GDM1 (cell line): Measurements from ENCODE around the gene MRPL41.
A peak's percentile ranks its signal among the peaks of the same experiment; 100 is the strongest.
"Not testable (repeated sequence)": the region's sequence is repeated elsewhere in the genome, so short reads cannot be mapped to it uniquely, and the experiment has no call there.

Experiments
- DNase-seq: peaks from one replicate; lab custom pipeline; 2025; lab: John Stamatoyannopoulos, UW

Gene MRPL41

GRCh38 chr9:137553654-137554053 is 2.0 kb downstream of the MRPL41 start:
- DNase-seq, result not testable (repeated sequence)

- DNase-seq, result no peak
Observed at GRCh38 chr9:137554349-137554748, 2.7 kb downstream of the MRPL41 start.

- DNase-seq, result no peak
Observed at GRCh38 chr9:137555179-137555578, 3.5 kb downstream of the MRPL41 start.

GRCh38 chr9:137556069-137556838 is 4.6 kb downstream of the MRPL41 start:
- DNase-seq, result no peak

DNA sequence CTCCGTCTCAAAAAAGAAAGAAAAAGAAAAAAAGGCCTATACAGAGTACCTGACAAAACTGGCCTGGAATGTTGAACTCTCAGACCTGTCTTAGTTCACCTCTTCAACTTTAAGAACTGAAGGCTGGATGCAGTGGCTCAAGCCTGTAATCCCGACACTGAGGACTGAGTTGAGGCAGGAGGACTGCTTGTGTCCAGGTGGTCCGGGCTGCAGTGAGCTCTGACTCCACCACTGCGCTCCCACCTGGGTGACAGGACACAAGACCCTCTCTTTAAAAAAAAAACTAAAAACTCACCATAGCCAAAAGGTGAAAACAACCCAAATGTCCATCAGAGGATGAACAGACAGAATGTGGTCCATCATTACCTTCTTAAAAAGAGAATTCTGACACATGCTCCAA is 6.4 kb downstream of the MRPL41 start:
- DNase-seq, result no peak

- DNase-seq, result no peak
Observed at GRCh38 chr9:137564134-137564533, 12.5 kb downstream of the MRPL41 start.

DNA sequence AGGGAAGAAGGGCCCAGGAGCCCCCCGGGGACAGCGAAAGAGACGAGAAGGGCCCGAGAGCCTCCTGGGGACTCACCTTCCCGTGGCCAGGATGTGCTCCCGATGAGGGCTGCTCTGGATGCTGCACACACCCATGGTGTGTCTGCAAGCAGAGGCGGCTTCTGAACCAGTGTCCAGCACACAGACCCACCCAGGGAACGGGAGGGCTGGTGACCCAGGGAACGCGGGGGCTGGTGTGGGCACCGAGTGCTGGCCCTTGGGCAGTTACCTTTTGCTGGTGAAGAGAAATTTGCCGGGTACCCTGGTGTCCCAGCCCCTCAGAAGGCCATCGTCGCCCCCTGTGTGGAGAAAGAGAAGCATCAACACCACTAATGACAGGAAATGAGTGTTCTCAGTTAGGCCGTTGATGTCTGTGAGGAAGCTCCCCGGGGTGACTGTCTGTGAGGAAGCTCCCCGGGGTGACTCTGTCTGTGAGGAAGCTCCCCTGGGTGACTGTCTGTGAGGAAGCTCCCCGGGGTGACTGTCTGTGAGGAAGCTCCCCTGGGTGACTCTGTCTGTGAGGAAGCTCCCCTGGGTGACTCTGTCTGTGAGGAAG is 13.2 kb downstream of the MRPL41 start:
- DNase-seq, result no peak

GRCh38 chr9:137568445-137568844 is 16.8 kb downstream of the MRPL41 start:
- not testable (repeated sequence) for DNase-seq

- DNase-seq, result no peak
Observed at GRCh38 chr9:137569609-137570203, 18.0 kb downstream of the MRPL41 start.

DNA sequence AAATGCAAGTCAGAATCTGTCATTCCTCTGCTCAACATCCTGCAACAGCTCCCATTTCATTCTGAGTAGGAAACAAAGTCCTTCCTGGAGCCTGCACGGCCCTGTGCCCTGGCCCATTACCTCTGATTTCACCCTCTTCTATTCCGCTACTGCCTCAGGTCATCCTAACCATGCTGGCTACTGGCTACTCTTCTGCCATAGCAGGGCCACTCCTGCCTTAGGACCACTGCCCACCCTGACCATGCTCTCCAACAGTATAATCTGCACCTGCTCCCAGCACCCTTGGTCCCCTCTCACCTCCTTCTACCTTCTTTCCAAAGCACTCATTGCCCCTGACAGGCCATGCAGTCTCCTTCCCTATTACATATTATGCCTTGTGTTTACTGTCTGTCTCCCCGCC is 18.9 kb downstream of the MRPL41 start:
- no peak for DNase-seq

- DNase-seq, result no peak
Observed at GRCh38 chr9:137574192-137574591, 22.5 kb downstream of the MRPL41 start.

- DNase-seq, result no peak
Observed at GRCh38 chr9:137575364-137575715, 23.7 kb downstream of the MRPL41 start.

DNA sequence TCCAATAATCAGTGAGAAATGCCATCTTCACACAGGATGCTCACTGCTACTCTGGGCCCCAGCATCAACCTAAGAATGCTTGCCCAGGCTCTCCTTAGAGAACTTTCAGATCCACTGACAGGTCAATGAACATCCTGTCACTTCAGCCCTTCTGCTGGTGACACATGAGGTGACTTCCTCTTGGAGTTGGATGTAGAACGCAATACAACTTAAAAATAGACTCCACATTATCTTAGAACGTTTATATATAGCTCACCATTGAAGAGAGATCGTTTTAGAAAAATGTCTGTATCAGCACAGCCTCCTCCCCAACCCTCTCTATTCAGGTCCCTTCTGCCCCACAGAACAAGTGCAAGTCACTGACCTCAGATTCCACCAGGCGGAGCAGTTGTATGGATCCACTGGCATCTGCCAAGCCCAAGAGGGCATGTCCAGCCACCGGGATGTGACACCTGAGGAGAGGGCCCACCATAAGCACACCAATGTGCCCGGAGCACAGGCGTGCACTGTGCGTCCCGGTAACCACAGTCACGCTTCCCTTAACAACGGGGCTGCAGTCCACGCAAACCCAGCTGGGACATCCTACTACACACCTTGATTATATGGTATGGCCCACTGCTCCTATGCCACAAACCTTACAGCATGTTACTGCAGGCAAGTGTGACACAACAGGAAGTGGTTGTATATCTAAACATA is 24.2 kb downstream of the MRPL41 start:
- no peak for DNase-seq

- DNase-seq, result peak; percentile 83
Observed at GRCh38 chr9:137578518-137579258, 27.0 kb downstream of the MRPL41 start, which contains the start of gene DPH7. TSS of gene DPH7 (minus strand) at chr9:137578925. CDS start at chr9:137578777, 148 bp downstream.

DNA sequence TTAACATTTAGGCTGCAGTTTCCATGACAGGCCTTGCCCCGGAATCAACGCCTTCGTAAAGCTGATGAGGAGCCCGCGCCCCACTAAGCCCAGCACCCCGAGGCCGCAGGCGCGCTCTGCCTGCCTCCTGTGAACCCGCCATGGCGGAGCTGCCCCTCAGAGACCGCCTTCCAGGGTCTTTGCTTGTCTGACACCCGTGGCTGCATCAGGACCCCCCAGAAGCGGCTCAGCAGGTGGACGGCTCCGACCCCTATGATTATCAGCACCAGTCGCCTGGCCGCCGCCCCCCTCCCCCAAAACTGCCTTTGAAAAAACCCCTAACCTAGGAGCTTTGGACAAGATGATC is 27.6 kb downstream of the MRPL41 start:
- no peak for DNase-seq

DNA sequence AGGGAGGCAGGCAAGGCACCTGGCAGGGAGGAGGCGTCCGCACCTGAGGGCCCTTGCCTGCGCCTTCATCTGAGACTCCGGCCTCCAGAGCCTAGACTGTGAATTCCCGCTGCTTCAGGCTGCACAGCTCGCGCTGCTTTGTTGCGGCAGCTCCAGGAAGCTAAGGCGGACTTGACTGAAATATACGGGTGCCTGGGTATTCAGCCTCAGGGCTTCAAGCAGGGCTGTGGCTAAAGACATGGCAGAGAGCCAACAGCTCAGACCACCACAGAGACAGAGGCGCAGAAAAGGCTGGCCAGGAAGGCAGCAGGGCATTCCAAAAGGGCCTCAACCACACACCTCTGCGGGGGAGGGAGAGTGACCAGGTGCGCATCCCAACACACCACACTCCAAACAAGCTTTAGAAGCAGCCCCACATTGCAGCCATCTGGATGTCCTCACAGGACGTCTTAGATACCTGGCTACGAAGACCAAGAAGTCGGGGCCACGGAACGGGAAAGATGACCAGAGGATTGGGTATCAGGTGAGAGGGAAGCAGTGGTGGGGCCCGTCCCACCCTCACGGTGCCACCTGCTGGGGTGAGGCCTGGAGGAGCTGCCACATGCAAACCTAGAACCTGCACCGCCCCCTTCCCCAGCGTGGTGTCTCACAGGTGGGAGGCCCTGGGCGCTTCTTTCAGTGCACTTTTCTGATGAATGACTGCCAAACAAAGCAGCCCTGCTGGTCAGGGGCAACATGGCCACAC is 28.7 kb downstream of the MRPL41 start:
- no peak for DNase-seq

DNA sequence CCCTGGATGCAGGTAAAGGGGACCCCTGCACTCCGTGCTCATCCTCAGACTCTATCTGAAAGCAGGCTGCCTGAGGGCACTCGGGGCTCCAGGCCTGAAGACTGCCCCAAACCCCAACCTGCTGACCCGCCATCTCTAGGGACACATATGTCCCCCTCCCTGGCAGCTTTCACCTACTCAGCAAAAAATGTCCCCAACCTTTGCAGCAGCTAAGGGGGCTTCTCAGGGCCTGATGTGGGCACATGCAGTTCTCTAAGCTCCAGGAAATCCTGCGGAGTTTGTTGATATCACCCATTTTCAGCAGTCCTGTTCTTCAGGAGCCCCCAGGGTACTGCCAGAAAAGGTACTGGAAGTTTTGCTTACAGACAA is 29.3 kb downstream of the MRPL41 start:
- no peak for DNase-seq

- DNase-seq, result no peak
Observed at GRCh38 chr9:137581361-137582285, 29.9 kb downstream of the MRPL41 start.

DNA sequence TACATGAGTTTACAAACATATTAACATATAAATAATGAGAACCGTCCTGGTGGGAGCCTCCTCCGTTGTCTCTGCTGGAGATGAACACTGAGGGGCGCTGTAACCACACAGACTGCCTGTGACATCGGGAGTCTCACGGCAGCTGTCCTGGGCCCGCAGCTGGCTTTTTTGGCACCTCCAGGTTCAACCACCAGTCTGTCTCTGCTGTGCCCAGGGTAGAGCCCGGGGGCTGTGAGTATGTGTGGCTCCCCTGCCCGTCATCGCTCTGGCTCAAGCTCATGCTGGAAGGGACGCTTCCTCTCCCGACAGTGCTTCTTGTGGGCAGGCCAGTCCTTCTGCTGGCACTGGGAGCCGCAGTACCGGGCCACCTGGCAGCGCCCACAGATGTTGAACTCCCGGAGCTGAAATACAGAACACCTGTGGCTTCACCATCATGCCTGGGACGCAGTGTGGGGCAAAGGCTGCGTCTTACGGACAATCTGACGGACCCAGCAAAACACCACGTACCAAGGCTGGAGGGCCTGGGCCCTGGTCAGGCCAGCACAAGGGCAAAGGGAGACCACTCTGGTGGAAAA is 30.7 kb downstream of the MRPL41 start:
- DNase-seq, result peak; percentile 4

DNA sequence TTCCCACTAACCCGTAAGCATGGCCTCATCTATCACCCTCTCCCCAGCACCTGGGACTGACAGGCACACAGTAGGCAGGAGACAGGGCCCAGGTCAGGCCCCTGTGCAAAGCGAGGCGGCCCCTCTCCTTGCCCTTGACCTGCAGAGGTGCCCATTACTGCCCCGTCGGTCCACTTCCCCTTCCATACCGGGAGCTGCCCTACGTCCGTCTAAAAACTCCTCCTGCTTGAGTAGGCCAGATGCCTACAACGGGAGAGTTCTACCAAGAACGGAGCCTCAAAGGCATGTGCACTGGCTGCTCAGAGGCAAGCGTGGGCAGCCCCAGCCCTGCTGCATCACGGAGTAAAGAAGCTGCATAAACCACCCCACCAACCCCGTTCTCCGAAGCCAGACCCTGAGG is 31.7 kb downstream of the MRPL41 start:
- no peak for DNase-seq
